ENCODE results near the gene PAMR1.

PAMR1 gene

DNA sequence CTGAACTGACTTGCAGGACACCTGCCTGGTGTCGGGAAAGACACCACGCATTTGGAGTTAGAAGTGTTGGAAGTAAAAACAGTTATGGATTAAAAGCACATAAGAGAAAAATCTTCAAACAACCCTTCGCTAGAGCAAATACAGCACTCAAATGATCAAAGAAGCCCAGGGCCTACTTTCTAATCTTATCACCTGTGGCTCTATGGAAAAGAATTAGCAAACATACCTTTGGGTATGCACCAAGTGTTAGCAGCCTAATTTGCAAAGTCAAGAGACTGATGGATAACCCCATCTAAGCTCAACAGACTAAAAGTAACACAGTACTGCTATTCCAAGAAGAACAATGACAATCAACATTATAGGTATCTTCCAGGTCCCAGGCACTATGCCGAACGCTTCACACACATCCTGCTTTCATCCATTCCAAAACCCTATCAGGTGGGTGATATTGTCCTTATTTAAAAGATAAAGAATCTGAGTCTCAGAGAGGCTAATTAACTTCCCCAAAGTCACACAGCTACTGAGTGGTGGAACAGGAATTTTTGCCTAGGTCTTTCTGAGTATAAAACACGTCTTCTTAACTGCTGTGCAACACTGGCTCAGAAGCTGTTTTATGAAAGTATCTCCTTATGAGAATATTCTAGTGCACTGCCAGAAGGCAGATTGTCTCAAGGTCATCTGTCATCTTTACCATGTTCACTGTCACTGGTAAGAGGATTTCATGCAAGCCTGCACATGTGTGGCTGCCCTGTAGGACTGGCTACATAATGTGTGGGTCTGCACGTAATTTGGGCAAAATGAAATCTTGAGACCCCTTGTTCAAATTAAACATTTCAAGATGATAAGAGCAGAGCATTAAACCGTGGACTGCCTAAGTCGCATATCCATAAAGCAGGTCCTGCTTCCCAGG is 122.4 kb downstream of the PAMR1 start:
- DNase-seq (ENCODE audit: low read depth in 2 of 2), result no peak

DNA sequence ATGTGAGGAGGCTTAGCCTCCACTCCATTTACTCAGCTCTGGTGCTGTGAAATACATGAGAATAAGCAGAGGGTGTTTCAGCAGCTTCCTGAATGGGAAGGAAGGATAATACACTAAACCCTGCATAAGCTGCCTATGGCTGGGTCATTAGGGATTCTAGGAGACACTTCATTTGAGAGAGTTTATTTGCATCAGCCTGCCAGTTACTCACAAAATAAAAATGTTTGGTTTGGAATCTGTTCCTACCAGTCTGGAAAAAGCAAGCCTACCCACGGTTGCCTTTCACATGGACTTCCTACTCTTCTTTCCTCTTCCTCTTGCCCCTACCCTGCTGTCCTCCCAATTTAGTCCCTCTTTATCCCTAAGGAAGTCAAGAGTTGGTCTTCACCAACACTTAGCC is 126.5 kb downstream of the PAMR1 start:
- DNase-seq (ENCODE audit: low read depth in 2 of 2), result no peak

DNA sequence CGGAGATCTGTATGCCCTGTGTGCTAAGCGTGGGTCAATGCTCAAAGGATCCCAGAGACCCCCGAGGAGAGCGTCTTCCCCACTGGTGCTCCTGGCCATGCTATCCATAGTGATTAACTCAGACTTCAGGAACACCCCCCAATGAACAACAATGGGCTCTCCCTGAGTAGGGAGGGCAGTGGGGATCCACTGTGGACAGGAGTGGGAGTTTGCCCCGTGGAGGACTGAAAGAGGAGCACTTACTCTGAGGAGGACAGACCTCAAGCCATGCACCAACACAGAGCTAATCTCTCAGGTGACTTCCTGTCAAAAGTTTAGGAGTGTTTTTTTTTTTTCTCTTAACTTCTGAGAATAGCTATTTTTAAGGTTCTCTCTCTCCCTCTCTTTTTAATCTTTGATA is 130.5 kb downstream of the PAMR1 start:
- no peak for DNase-seq (ENCODE audit: low read depth in 2 of 2)

DNA sequence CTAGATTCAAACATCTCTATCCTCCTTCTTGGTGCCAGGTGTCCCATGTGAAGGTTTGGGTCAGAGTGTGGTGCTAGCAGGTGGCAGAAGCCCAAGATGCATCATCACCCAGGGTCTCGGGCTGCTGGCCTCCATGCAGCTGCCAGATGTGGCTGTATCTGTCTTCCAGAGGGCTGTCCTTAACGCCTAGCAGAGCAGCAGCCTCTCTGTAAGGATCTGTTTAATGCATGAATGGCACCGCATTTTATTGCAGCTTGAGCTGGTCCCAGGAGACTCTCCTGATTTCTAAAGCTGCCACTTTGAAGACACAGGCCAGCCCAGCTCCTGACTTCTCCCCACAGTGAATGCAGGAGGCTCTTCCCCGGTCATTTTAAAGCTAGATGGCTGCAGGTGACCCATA is 132.3 kb downstream of the PAMR1 start:
- DNase-seq (ENCODE audit: low read depth in 2 of 2), result no peak

DNA sequence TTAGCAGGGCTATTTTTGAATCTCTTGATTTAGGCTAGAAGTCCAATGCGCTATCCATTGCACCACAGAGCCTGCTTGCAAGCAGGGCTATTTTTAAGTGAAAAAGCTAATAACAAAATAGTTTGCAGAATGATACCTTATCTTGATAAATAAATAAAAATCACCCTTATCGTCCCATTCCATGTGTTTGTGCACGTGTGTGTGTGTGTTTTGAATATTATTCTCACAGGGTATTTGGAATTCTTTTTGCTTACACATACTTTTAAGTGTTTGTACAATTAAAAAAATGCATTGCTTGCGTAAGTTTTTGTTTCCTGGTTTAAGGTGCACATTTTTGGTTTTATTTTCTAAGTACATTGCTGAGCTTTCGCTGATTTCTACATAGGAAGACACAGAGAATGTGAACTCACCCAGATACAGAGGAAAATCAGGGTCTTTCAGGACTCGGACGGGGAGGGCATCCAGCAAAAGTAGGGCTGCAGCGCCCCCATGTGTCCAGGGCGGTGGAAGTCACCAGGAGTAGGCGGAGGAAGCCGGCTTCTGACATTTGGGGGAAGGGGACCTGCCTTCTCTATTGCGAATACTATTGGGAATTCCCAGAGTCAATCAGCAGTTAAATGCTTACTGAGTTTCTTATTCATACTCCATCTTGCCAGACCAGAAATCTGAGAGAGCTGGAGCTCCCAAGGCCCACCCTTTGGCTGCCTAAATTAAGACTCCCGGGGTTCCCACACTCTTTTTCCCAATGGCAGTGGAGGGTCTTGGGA is 133.3 kb downstream of the PAMR1 start:
- peak; percentile 68 to 75 for DNase-seq (ENCODE audit: low read depth in 2 of 2)

DNA sequence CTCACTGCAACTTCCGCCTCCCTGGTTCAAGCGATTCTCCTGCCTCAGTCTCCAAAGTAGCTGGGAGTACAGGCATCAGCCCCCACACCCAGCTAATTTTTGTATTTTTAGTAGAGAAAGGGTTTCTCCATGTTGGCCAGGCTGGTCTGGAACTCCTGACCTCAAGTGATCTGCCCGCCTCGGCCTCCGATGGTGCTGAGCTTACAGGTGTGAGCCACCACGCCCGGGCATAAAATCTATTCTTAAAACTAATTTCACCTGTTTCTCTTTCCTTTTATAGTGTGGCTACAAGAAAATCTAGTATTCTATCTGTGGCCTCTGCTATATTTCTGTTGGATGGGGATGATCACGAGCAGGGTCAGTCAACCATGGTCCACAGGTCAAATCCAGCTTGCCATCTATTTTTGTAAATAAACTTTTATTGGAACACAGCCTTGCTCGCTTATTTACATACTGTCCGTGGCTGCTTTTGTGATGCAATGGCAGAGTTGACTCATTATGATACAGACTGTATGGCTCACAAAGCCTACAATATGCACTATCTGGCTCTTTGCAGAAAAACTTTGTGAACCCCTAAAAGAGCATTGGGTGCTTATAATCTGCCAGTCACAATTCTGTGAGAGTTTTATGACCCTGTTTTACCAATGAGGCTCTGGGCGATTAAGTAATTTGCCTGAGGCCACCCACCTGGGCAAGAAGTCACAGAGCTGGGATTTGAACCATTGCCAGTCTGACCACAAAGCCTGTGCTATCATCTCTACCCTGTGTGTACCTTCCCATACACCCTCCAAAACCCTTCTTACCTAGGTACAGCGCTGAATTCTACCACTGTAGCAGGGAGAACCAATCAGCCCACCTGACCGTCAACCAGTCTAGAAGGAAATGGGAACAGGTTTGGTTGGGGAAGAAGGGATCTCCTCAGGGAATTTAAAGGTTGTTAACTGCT is 134.4 kb downstream of the PAMR1 start:
- no peak for DNase-seq (ENCODE audit: low read depth in 2 of 2)

DNA sequence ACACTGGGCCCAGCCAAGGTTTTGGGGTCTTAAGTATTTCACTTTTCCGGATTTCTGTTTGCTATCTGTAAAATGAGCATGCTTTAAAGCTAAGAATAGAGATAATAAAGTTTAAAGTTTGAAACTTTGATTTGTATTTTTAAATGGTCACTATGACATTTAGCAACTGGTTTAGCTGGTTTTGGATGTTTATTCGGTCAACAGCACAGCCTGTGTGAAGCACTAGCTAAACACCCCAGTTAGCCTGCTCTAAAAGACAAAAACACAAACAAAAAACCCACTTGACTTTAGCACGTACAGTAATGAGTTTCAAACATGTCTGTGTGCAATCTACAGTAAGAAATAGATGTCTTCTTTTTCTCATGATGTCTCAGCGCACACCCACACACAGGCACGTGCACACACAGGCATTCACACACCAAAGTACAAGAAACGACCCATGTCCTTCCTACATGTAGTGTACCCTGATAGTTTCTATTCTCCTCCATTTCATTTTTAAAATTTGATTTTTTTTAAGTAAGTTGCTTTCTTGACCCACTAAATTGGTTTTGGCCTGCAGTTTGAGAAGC is 135.4 kb downstream of the PAMR1 start:
- DNase-seq (ENCODE audit: low read depth in 2 of 2), result no peak

DNA sequence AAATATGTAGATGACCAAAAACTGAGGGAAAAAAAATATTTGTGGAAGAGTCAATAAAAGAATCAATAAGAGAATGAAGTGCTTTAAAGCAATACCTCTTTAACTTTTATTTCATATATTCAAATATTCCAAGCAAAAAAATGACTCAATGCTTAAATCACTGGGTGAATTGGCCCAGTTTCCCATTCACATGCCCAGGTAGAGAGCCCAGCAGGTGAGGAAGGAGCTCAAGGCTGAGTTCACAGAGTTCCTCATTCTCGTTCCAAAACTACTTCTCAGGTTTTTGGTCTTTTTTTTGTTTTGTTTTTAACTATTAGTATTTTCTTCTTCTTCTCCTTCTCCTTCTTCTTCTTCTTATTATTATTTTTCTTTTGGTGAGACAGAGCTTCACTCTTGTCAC is 136.3 kb downstream of the PAMR1 start:
- DNase-seq (ENCODE audit: low read depth in 2 of 2), result no peak

DNA sequence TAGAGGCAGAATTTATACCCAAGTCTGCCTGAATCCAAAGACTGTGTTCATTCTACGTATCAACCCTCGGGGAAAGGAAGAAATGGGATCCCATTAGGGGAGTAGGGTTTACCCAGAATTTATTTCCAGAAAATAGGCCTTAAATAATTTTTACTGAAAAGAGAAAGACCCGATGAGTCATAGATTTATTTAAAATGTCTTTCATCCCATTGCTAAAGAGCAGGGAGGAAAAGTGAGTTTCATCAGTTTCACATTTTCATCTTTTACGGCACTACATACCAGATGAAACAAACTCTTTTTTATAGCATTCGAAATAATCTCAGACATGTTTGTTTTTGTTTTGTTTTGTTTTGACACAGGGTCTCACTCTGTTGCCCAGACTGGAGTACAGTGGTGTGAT is 137.4 kb downstream of the PAMR1 start:
- no peak for DNase-seq (ENCODE audit: low read depth in 2 of 2)

DNA sequence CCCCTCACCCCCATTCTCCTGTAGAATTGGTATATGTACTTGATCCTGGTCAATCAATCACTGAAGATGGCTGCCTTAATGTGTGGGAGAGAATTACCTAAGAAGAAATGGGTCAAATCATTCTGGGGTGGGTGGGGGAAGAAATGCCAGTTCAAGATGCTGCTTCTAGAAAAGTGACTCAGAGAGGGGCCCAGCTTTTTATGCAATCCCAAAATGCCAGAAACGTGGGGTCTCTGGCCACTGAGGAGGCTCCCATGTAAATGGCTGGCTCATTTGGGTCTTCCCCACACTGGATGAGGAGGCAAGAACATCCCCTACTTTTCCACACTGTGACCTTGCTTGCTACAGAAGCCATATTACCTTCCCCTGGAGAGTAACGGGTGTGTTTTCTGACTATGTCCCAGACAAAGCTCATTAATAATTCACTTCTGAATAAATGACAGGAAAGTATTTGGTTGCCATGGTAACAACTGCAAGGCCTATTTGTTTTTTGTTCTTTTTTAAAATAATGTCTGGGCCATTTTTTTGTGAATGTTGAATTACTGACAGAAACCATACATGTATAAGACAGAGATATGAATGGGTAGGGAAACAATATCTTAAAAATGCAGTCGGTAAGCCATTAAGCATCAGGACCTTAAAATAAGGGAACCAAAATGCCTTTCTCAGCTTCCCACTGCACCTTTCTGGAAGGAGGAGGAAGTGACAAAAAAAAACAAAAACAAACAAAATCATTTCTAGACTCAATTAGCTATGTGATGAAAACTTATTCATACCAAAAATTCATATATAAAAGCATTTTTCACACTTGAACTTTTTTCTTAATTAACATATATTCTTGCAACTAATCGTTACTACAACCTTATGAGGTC is 138.1 kb downstream of the PAMR1 start:
- no peak for DNase-seq (ENCODE audit: low read depth in 2 of 2)

DNA sequence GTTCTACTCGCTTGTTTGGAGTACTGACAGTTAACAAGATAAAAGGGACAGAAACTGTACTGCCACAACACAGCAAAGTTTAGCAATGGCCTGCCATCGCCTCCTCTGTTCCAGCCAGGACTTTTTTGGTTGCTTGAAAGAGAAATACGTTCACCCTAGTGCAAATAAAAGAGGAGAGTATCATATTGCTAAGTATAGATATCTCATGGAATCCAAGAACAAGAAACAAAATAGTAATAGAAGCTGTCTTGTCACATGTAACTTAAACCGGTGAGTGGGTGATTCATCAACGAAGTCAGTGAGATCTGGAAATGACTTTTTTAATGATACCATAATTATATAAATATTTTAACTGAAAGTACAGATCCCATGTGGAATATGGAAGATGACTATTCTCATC is 141.5 kb downstream of the PAMR1 start:
- DNase-seq (ENCODE audit: low read depth in 2 of 2), result no peak
